Measurements from ENCODE around the gene SMYD5.
"Not testable (repeated sequence)": the region's sequence is repeated elsewhere in the genome, so short reads cannot be mapped to it uniquely, and the experiment has no call there.

Gene SMYD5

GRCh38 chr2:73214120-73215035 lies at the start of gene SMYD5:
SMYD5 (plus strand) TSS chr2:73214245; CDS start chr2:73214267, 22 bp downstream.
- DNase-seq: peak; percentile 51

DNA sequence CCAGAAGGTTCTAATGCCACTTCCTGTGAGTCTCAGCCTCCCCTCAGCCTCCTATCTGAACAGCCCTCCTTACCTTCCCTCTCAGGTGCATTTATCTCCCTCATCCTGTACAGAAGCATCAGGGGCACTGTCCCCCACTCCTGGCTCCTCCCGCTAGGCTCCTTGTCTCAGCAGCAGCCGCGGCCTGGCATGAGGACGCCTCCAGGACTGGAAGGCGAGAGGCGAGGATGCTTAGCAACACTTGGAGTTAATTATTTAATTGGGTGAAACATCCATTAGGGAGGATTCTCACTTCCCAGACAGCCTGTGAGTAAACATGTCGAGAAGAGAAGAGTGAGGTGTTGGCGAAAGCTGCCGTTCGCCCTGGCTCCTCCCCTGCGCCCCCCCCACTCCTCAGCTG lies 48.1 kb upstream of the SMYD5 start:
- DNase-seq: not testable (repeated sequence)

GRCh38 chr2:73166813-73167212 lies 47.2 kb upstream of the SMYD5 start:
- not testable (repeated sequence) for DNase-seq

GRCh38 chr2:73168348-73168747 lies 45.7 kb upstream of the SMYD5 start:
- DNase-seq: not testable (repeated sequence)

- DNase-seq: not testable (repeated sequence)
Observed at GRCh38 chr2:73170341-73170740, 43.7 kb upstream of the SMYD5 start.

DNA sequence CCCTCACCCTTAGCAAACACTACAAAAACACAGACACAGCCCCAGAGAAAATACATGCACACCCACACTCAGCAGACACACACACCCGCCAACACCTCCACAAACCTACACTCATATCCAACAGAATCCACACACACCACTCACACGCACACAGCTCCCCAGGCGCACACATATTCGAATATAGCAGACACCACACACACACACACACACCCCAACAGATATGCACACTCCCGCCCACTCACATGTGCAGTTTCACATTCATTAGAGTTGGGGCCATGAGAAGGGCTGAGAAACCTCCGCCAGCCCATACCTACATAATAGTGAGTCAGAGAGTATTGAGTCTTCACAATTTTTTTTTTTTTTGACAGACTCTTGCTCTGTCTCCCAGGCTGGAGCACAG lies 41.1 kb upstream of the SMYD5 start:
- no peak for DNase-seq

DNA sequence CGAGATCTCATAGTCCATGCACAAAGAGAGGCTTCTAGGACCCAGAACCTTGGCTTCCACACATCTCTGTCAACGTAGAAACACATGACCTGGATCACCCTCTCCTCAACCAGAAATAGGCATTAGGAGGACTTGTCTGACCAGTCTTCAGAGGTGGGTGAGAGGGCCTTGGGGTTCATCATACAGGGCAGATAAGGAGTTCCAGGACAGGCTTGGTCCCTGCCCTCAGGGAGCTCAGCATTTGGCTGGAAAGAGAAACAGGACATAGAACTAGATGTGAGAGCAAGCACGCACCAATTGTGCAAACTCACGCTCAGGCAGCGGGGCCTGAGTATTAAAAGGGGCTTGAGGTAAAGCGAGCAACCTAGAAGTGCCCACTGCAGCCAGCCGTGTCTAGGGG lies 40.3 kb upstream of the SMYD5 start:
- DNase-seq: no peak

DNA sequence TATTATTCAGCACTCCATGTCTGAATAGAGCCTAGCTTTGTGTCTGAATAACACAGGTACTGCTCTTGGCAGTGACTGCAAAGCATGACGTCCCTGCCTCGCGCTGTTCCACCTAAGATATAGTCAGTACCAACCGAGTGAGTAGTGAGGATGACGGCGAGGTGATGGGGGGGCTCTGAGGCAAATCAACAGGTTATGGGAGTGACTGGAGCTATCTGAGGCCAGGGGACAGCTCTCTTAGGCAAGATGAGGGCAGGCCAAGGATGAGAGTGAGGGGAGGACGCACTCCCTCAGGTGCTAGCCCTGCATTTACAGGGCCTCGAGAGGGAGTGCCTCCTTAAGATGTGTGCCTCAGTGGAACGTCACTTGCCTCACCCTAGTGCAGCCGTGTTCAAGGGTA lies 39.8 kb upstream of the SMYD5 start:
- DNase-seq: no peak

DNA sequence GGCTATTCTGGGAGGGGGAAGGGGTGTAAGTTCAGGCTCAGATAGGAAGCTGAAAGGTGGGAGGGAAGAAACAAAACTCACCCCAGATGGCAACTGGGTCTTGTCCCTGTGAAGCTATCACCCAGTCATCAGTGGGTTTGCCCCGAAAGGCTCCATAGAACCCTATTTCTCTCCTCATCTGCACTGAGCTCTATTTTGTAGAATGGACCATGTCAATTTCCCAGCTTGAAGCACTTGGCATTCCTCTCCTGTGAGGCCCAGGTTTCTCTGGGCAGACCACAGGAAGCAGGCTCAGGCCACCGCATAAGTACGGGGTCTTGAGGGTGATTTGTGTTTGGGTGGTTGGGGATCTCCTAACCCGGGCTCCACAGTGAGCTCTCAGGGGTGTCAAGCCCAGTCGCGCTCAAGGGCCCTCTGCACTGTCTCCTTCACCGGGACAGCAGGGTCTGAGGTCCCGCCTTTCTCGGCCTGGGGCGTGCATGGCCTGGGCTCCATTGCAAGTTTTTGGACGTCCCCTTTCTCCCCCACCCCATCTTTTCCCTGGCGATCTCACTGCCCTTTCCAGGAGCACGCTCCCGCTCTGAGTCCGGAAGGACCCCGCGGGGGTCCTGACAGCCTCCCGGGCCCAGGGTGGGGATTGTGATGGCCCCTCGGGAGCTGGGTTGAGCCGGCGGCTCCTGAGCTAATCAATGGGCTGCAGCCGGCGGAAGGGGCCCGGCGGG lies 38.9 kb upstream of the SMYD5 start:
- no peak for DNase-seq

DNA sequence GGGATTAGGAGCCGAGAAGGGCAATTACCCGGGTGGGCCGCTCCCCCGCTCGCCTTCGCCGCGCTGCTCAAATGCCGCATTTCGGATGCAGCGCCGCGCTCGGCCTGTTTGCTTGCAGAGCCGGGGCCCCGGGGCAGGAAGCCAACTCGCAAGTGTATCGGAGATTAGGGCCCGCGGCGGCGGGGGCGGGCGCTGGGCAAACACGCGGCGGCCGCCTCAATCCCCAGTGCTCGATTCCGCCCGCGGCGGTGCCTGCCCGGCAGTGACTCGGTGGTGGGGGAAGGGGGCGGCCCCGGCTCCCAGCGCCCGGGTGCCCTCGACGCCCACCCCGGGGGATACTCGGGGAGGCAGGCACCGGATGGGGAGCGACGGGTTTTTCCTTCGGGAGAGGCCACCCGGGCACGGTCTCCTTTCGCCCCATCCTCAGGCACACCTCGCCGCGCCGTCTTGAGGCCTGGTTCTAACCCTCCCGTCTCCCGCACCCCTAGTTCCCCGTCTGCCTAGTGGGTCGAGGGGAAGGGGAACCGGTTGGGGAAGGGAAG lies 38.3 kb upstream of the SMYD5 start:
- DNase-seq: no peak

- no peak for DNase-seq
Observed at GRCh38 chr2:73176205-73176880, 37.7 kb upstream of the SMYD5 start.

- DNase-seq: peak; percentile 67
Observed at GRCh38 chr2:73176881-73177644, 37.0 kb upstream of the SMYD5 start.

- DNase-seq: no peak
Observed at GRCh38 chr2:73177645-73178255, 36.3 kb upstream of the SMYD5 start.

- DNase-seq: no peak
Observed at GRCh38 chr2:73185965-73186364, 28.1 kb upstream of the SMYD5 start.

GRCh38 chr2:73187549-73187948 lies 26.5 kb upstream of the SMYD5 start:
- DNase-seq: no peak

DNA sequence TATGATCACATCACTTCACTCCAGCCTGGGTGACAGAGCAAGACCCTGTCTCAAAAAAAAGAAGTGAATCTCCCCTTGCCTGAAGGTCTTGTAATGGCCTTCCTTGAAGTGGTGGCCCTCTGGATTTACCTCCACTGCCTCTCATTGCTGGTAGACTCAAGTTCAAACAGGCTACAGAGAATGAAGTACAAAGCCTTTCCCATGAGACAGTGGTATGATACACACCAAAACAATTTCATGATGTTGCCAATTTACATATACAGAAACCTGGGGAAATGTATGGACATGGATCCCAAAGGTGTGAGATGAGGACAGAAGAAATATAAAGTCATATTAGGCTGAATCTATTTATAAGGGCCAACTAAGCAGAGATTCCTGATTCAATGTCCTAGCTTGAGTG lies 16.5 kb upstream of the SMYD5 start:
- DNase-seq: no peak

GRCh38 chr2:73200281-73200680 lies 13.8 kb upstream of the SMYD5 start:
- not testable (repeated sequence) for DNase-seq

- no peak for DNase-seq
Observed at GRCh38 chr2:73202156-73203054, 11.6 kb upstream of the SMYD5 start, which contains the start of gene NOTO. NOTO (plus strand) TSS chr2:73202574; CDS start chr2:73202667, 93 bp downstream.

DNA sequence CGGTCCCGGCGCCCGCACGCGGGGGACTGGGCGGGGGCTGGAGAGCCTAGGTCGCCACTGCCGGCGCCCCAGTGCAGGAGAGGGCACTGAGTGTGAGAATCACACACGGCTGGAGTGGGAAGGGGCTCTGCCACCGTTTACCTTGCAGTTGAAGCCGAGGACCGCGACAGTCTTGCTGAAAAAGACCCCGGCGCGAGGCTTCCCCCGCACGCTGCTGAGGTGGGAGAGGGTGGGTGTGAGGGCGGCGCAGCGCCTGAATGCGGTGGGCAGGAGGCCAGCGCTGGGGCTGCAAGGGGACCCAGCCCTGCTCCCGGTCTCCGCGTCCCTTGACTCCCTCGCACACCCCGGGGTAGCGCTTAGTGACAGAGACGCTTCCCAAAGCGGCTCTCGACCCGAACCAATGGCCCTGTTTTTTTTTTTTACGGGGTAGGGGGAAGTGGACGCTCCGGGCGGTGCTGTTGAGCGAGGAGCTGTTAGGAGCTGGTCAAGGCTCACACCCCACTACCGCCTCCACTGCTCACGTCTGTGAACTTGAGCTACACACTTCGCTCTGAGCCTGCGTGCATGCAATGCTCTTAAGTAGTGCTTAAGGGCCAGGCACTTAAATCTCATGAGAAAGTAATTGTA lies 10.9 kb upstream of the SMYD5 start:
- DNase-seq: no peak

GRCh38 chr2:73205611-73206010 lies 8.4 kb upstream of the SMYD5 start:
- no peak for DNase-seq

Data from NCI-H446 treated with DMSO at 0.1 percent for 48 hours (cell line).